GM23248 (cell line): Measurements from ENCODE around the gene IGSF21.

Experiments used
- EZH2 ChIP-seq: fragments of 200-600 bp; sonication (generic); IDR thresholded peaks from 2 replicates; pipeline ENCODE4 v1.6.1; 2018; ENCODE audit warnings: antibody characterized with exemption, mild to moderate bottlenecking; ENCODE audit not compliant: insufficient read depth, poor library complexity, severe bottlenecking
- EZH2phosphoT487 ChIP-seq: fragments of 200-600 bp; sonication (generic); IDR thresholded peaks from 2 replicates; pipeline ENCODE4 v1.6.1; 2018; ENCODE audit warnings: antibody characterized with exemption, moderate library complexity, mild to moderate bottlenecking, low read depth; ENCODE audit not compliant: insufficient read depth

DNA sequence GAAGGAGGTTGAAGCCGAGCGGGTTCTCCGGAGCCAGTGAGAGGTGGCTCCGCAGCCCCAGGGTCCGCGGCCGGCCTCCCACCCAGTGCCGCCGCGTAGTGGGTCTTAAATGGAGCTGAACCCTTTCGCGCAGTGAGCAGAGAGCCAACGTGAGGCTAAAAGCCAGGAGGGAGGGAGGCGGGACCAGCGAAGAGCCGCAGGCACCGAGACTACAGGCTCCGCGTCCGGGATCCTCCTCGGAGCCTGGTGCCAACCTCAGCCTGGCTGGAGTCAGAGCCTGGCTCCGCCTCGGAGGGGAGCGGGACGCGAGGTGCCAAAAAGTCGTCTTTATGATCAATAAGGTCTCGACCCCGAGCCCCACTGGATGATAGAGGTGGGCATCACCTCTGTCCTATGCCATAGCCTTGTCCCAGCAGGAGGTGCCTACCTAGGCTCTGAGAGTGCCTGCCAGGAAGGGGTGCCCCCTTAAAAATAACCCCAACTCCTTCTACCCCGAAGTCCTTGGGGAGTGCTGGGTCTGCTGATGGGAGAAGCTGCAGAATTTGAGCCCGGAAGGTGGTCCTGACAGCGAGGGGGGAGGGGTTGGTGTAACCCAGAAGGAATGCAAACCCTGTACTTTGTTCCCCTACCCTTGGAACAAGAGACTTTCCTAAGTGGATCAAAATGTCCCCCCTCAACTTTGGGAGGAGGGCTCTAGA is 1.6 kb downstream of the IGSF21 start:
- no peak for TF ChIP-seq EZH2
- TF ChIP-seq EZH2phosphoT487 = no peak
